HG03175 (cell line): Measurements from ENCODE around the gene GABRB1.
"Not testable (repeated sequence)": the region's sequence is repeated elsewhere in the genome, so short reads cannot be mapped to it uniquely, and the experiment has no call there.

ENCODE experiments used
- ATAC-seq: cut with Tn5 transposase; IDR thresholded peaks from one replicate; pipeline ENCODE4 v1.9.1; 2021; ENCODE audit warnings: mild to moderate bottlenecking, moderate library complexity; ENCODE audit not compliant: unreplicated experiment

The GABRB1 gene

DNA sequence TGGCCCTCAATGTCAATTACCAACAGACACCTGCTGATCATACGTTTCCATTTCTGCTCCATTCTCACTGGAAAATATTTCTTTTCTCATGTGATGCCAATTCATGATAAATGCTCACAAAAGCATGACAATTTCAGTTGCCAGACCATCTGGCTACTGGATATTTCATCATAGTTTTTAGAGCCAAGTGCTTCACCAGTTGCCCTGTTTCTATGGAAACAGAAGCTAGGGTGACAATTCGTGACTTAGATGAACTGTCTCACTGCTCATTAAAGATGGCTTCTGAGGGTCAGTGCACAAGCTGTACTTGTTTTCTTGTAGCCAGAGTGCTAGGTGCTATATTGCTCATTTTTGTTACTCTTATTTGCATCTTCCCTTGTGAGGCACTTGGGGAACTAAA lies 247.3 kb downstream of the GABRB1 start:
- ATAC-seq = no peak

DNA sequence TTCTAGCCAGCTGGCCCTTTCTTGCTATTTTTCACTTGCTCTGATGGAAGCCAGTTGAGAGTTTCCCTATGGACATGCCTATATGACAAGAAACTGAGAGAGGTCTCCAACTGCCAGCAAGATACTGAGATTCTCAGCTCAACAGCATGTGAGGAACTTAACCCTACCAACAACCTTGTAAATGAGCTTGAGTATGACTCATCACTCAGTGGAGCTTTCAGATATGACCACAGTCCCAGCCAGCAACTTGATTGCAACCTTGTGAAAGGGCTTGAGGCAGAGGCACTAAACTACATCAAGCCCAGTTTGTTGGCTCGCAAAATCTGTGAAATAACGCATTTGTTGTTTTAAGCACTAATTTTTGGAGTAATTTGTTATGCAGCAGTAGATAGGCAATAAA lies 256.4 kb downstream of the GABRB1 start:
- ATAC-seq = peak; percentile 87

DNA sequence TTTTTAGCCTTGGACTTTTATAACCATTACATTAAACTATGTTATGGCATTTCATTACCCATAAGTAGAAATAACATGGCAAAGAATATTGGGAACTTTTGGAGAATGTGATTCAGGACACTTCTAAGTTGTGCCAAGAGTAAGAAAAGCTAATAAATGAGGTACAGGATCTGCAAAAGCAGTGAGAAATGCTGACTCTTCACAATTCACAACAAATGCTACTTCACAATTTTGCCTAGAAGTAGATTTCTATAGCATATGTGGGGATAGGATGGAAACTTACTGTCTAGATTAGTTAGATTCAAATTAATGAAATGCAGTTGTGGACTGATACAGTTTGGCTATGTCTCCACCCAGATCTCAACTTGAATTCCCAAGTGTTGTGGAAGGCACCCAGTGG lies 258.4 kb downstream of the GABRB1 start:
- ATAC-seq = no peak

DNA sequence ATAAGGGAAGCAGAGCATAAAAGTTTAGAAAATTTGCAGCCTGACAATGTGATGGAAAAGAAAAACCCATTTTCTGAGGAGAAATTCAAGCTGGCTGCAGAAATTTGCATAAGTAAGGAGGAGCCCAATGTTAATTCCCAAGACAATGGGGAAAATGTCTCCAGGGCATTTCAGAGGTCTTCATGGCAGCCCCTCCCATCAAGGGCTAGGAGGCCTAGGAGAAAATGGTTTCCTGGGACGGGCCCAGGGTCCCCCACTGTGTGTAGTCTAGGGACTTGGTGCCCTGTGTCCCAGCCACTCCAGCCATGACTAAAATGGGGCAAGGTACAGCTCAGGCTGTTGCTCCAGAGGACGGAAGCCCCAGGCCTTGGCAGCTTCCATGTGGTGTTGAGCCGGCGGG lies 259.5 kb downstream of the GABRB1 start:
- not testable (repeated sequence) for ATAC-seq

DNA sequence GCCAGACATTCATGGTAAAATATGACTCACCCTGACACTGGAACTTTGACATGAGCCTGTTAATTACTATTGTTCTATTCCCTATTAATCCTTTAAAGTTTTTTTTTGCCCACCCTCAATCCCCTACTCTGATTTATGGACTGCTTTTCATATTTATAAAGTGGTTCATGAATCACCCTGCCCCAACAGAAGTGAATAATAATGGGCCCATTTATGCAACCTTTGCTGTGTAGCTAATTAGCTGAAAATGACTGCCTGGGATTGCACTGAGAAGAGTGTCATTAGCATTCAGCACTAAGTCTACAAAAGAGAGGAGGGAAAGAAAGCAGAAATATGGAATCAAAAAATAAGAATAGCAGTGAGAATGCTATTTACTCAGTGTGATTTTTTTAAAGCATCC lies 277.8 kb downstream of the GABRB1 start:
- no peak for ATAC-seq

DNA sequence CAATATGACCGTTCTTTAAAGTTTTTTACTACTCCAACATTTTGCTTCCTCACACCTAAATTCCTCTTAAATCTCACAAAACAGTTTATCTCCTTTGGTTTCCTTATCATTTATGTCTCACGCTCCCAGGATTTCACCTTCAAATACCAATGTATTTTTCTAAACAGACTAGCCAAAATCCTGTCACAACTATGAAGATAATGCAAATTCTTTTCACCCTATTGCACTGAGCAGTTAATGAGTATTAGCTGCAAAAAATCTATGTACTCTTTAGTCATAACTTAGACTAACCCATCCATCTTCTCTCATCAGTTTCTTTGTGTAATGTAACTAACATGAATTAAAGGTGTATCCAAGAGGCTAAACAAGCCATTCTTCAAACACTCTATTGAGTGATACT lies 280.8 kb downstream of the GABRB1 start:
- no peak for ATAC-seq

DNA sequence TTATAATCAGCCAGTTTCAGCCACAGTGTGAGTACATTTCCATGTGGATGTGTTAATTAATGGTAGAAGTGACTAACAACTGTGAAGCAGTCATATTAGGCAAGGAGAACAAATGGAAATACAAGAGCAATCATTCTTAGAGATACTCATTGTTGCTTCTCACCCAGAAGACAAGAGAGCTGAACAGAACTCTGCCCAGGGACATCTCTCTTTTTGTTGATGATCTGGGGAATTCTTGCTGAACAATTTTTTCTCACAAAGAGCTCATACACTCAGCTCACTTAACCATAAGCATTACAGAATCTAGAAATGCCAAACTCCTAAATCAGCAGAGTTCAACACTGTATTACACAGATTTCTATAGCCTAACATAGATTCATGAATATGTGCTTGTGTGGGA lies 282.0 kb downstream of the GABRB1 start:
- no peak for ATAC-seq

DNA sequence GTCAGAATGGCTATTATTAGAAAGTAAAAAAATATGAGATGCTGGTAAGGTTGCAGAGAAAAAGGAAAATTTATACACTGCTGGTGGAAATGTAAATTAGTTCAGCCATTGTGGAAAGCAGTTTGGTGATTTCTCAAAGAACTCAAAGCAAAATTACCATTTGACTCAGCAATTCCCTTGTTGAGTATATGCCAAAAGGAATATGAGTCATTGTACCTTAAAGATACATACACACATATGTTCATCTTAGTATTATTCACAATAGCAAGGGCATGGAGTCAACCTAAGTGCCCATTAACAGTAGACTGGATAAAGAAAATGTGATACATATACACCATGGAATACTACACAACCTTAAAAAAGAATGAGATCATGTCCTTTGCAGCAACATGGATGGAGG lies 284.0 kb downstream of the GABRB1 start:
- peak; percentile 65 for ATAC-seq

DNA sequence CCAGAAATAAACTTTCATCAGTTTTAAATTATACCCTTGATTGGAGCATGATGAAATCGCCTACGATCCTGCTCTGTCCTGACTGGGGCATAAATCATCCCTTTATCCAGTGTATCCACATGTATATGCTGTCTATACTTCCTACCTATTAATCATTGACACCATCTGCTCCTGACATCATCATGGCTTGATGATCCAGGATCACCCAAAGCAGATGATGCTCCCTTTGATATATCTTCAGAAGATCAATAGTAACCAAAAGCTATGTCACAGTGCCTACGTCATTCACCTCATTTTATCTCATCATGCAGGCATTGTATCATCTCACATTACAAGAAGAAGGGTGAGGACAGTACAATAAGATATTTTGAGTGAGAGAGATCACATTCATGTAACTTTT lies 294.7 kb downstream of the GABRB1 start:
- ATAC-seq = no peak

DNA sequence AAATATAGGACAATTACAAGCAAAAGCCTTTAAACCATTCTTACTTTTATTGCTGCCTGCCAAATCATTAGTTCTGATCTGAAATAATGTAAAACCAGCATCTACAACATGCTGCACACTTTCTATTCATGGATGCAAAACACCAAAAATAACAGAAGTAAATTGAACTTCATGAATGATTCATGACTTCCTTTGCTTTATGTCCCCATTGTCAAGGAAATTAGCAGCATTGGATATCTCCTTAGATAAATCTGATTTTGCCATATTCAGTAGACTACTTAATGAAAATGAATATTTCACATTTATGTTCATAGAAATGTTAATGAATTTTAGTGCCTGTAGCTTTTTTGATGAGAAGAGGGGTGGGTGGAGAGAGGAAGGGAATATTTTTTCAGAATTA lies 299.5 kb downstream of the GABRB1 start:
- ATAC-seq = no peak

DNA sequence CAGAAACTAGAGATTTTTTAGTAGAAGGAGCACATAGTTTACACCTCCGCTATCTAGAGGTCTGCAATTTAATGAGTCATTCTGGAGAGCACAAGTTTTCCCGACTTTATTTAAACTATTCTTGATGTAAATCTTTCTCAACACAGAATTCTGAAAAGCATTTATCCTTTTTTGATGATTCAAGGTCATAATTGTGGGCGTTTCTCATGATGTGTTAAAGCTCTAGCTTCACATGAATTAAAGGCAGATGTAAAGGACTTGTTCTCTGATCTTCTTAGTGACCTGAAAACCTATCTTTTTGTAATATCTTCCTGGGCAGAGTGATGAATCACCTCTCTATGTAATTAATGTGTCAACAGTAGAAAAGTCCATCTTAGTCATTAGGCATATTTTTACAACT lies 303.3 kb downstream of the GABRB1 start:
- no peak for ATAC-seq

DNA sequence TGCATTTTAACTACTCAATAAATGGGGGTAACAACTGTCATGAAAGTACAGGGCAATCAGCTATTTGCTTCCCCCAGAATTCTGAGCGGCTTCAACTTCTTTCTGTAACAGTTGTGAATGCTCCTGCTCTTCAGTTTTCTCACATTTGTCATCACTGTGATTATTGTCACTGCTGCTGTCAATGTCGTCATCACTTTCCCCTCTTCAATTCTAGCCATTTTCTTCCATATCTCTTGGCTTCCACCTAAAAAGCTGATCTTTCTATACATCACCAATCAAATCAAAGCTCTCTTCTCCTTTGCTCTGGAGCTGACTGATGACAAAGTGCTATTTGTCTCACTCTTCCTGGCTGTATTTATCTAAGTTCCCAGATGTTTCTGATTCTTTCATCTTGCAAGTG lies 306.5 kb downstream of the GABRB1 start:
- ATAC-seq = no peak

DNA sequence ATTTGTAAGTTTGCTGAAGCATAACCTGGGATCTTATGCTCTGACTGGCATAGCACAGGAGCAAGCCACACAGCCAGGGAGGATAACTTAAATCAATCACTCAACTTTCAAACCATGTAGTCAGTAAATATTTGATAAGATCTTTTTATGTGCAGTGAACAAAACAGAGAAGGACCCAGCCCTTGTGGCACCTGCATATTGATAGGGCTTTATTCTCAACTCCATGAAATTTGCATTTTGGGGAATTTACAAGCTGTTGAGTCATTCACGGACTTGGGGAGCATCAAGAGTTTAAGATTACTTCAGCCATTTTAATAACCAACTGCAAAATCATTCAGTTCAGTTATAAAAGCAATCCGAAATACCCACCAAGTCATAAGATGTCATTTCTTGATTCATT lies 309.5 kb downstream of the GABRB1 start:
- no peak for ATAC-seq

DNA sequence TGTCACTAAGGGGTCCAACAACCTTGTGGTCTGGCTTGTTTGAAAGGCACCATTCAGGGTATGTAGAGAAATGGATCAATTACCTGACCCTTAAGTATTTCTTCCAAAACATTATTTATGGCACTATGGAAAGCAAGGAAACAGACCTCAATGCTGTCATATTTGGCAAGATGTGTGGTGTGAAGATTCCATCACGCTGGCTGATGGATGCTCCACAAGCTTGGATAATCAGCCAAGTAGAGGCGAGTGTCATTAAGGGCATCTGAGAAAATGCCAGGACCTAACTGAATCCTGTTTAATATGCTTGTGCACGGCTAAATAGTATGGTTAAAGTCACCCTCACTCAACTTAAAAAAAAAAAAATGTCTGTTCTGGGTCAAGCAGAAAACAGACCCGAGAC lies 311.4 kb downstream of the GABRB1 start:
- no peak for ATAC-seq

DNA sequence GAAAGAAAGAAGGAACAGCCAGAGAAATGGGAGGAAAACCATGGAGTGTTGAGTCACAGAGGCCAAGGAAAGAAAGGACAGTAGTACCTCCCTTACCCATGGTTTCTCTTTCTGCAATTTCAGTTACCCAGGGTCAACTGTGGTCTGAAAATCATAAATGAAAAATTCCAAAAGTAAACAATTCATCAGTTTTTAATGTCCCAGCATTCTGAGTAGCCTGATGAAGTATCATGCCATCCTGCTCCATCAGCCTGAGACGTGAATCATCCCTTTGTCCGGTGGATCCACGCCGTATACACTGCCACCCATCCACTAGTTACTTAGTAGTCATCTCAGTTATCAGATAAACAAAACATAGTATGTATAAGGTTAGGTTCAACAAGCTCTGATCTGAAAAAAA lies 318.0 kb downstream of the GABRB1 start:
- no peak for ATAC-seq

DNA sequence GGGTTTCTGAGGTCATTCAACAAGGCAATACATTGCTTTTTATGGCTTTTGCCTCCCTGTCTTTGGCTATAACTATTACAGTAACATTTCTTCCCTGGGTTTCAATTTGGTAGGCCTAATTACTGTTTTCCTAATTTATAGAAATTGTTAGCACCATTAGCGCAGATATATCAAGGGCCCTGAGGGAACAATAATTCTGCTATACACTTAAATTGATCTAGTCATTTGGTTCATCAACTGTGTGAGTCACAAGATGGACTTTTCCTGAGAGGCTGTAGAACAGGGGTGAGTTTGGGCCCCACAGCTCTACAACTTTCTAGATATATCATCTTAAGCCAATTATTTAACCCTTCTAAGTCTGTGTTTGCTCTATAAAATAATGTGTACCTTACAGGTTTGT lies 324.2 kb downstream of the GABRB1 start:
- no peak for ATAC-seq

DNA sequence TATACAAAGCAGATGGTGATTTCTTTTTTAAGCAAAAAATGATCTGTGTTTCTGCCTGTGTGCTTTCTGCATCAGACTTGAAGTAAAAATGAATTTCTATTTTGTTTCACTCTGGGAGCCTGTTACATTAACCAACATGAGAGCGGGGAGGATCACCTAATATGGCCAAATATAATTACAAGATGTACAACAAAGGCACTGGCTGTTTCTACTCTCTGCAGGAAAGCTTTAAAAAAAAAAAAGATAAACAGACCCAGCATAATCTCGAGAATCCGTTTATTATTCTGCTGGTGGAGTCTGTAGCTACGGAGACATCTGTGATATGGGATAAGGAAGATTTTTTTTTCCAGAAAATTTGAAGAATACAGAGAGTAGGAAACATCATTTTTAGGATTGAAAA lies 328.5 kb downstream of the GABRB1 start:
- ATAC-seq = no peak

DNA sequence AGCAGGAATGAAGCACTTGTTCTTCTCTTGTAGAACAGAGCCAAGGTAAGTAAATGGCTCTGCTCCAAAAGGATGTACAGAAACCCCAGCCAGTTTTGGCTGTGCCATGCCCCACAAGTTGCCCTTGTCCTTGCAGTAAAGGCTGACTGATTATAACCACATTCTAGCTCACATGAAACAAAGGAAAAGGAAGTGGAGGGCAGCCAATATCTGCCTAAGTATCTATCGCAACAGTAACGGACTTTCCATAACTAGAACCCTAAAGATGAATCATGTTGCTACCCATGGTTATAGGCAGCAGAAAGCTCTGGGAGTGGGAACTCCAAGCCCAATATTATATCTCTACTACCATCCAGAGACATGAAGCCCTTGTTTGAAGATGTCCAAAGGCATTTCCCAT lies 336.4 kb downstream of the GABRB1 start:
- ATAC-seq = no peak

DNA sequence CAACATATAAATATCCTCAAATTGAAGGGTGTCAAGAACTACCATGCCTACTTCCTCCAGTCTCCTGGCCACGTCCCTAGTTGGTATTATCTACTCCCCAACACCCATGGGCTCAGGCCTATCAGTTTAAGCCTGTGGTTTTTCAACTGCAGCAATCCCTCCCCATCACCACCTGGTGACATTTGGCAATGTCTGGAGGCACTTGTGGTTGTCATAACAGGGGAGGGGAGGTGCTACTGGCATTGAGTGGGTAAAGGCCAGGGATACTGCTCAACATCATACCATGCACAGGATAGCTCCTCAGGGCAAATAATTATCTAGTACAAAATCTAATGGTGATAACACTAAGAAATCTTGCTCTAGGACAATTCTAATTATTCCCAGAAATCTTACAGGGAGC lies 336.8 kb downstream of the GABRB1 start:
- ATAC-seq = no peak

DNA sequence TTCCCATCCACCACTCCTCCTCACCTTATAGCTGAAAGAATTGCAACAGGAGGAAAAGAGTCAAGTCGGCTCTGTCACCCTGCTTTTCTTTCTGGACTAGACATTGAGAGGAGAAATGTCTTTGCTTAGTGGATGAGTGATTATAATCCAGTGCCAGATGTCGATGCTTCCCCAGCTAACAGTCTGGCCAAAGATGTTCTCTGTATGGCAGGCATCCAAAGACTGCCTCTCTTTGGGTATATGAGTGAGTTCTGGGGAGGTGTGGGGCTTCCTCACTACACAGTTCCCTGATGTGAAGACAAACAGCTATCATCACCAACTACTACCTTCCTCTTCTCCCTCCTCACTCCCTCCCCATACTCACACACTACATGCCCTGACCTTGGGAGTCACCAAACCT lies 341.2 kb downstream of the GABRB1 start:
- no peak for ATAC-seq

DNA sequence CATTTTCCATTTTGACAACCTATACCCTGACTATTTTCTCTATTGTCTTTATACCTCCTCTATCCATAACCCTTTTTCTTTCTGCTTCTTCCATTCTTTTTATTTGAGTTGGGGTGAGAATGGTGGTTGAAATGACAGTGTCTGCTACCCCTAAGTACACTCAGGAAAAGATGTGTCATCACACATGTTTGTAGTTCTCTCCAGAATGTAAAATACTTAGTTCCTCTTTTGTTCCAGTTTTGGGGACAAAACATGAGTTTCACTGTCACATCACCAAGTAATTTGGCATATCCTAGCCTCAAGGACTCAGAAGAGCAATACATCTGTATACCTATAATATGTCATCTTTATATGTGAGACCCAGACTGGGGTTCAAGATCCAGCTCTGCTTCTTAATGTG lies 341.8 kb downstream of the GABRB1 start:
- ATAC-seq = peak; percentile 71

DNA sequence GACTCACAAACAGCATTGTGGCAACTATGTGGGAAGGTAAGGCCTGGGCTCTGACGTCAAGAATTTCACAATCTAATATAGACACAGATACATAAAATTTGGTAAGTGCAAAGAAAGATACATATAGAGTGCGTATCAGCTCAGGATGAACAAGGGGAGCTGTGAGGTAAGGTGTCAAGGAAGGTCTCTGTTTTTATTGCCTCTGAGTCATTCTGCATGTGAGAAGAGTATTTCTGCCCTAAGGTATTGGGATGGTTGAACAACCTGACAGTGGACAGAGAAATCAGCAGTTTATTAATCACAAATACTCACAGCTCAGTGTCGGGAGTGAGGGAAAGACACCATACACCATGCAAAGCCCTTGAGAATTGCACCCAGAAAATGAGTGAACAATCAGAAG lies 342.3 kb downstream of the GABRB1 start:
- no peak for ATAC-seq

DNA sequence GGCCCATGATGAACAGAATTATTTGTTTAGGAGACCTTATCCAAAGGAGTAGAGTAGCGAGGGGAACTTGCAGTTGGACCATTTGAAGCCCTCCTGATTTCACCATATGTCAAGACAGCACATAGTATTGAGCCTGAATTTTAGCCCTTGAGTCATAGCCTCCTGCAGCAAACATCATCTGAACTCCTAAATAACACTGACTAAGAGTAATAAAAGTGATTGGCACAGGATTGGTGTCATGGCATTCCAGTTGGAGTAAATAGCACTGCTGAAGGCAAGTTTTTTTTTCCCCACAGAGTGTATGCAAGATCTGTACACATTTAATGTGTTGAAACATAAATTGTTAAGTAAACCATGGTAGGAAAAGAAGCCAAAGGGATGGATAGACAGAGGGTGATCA lies 343.1 kb downstream of the GABRB1 start:
- ATAC-seq = no peak

DNA sequence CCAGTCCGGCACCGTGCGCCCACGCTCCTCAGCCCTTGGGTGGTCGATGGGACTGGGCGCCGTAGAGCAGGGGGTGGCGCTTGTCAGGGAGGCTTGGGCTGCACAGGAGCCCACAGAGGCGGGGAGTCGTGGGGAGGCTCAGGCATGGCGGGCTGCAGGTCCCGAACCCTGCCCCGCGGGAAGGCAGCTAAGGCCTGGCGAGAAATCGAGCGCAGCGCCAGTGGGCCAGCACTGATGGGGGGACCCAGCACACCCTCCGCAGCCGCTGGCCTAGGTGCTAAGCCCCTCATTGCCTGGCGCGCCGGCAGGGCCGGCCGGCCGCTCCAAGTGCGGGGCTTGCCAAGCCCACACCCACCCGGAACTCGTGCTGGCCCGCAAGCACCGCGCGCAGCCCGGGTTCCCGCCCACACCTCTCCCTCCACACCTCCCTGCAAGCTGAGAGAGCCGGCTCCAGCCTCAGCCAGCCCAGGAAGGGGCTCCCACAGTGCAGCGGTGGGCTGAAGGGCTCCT lies 346.7 kb downstream of the GABRB1 start:
- not testable (repeated sequence) for ATAC-seq
